Adipose tissue (tissue), 3 donors: ENCODE results near the gene IRF2BP1. TPM values are rescaled to one million over a fixed set of nuclear protein-coding genes. Genes with fewer than 3 reads are reported as not detected.

Experiments used
- H3K27ac ChIP-seq: one replicate; pipeline ENCODE4 v1.5.1; 2013; ENCODE audit warnings: low read depth, low read length
- WGBS, 3 donors: extraction: QIAGEN DNeasy Blood & Tissue Kit; methylation state at CpG; one replicate each; pipeline ENCODE4 v1.1.7; 2013; 5-methylcytosine and 5-hydroxymethylcytosine counted together
- polyA plus RNA-seq, 3 donors: library from polyadenylated mRNA; stranded (reverse); fragments of 200-250 nt; gene quantifications; one replicate each; pipeline ENCODE4 v1.2.3, GENCODE V29; 2013
- donor health status: healthy with polysubstance abuse.
- donor health status: Bipolar disorder and iron deficiency.
- donor health status: healthy.

The IRF2BP1 gene
- polyA plus RNA-seq = 10 to 100 TPM in 2 of 3 donors, 1 to 10 TPM in 1; 7.7 to 13.9 (median 10.0) TPM

- 1% methylated on average over 49 to 107 of the region's 107 CpGs for WGBS, 3 donors
- no peak within 1 kb of the TSS for H3K27ac ChIP-seq
Observed at GRCh38 chr19:45885556-45886426, at the start of gene IRF2BP1. TSS of gene IRF2BP1 (minus strand) at chr19:45886141. CDS start at chr19:45885774, 367 bp downstream.

- WGBS, 3 donors = 58 to 77% (median 73%) methylated on average over 19 of the region's 19 CpGs
- H3K27ac ChIP-seq = no peak overlapping the region
Observed at GRCh38 chr19:45935267-45935666, 49.3 kb upstream of the IRF2BP1 start.

GRCh38 chr19:45934551-45935230, 48.8 kb upstream of the IRF2BP1 start:
- 22 to 42% (median 36%) methylated on average over 19 of the region's 19 CpGs for WGBS, 3 donors
- H3K27ac ChIP-seq = no peak overlapping the region

- 67 to 70% (median 70%) methylated on average over 9 of the region's 9 CpGs for WGBS, 3 donors
- no peak overlapping the region for H3K27ac ChIP-seq
Observed at GRCh38 chr19:45933759-45934158, 47.8 kb upstream of the IRF2BP1 start.

GRCh38 chr19:45931055-45931454, 45.1 kb upstream of the IRF2BP1 start:
- no peak overlapping the region for H3K27ac ChIP-seq
- 64 to 67% (median 66%) methylated on average over 3 of the region's 3 CpGs for WGBS, 3 donors

GRCh38 chr19:45929247-45929646, 43.3 kb upstream of the IRF2BP1 start:
- no peak overlapping the region for H3K27ac ChIP-seq
- WGBS, 3 donors = 71 to 75% (median 74%) methylated on average over 2 of the region's 2 CpGs

GRCh38 chr19:45927565-45928261, 41.8 kb upstream of the IRF2BP1 start:
- H3K27ac ChIP-seq = no peak overlapping the region
- 8 to 10% (median 9%) methylated on average over 33 of the region's 33 CpGs for WGBS, 3 donors

GRCh38 chr19:45924891-45925447, 39.0 kb upstream of the IRF2BP1 start:
- WGBS, 3 donors = 67 to 76% (median 73%) methylated on average over 6 of the region's 6 CpGs
- H3K27ac ChIP-seq = no peak overlapping the region

GRCh38 chr19:45922281-45922680, 36.3 kb upstream of the IRF2BP1 start:
- WGBS, 3 donors = 56 to 71% (median 66%) methylated on average over 9 of the region's 9 CpGs
- no peak overlapping the region for H3K27ac ChIP-seq

- 54 to 68% (median 65%) methylated on average over 8 of the region's 8 CpGs for WGBS, 3 donors
- H3K27ac ChIP-seq = no peak overlapping the region
Observed at GRCh38 chr19:45920458-45920857, 34.5 kb upstream of the IRF2BP1 start.

- no peak overlapping the region for H3K27ac ChIP-seq
- 40 to 59% (median 49%) methylated on average over 7 of the region's 7 CpGs for WGBS, 3 donors
Observed at GRCh38 chr19:45919678-45920077, 33.7 kb upstream of the IRF2BP1 start.

GRCh38 chr19:45918721-45919120, 32.8 kb upstream of the IRF2BP1 start:
- H3K27ac ChIP-seq = no peak overlapping the region
- WGBS, 3 donors = 63 to 72% (median 65%) methylated on average over 4 of the region's 4 CpGs

GRCh38 chr19:45917421-45918091, 31.6 kb upstream of the IRF2BP1 start:
- WGBS, 3 donors = 53 to 70% (median 63%) methylated on average over 4 of the region's 4 CpGs
- H3K27ac ChIP-seq = no peak overlapping the region

GRCh38 chr19:45913874-45914830, 28.2 kb upstream of the IRF2BP1 start, which contains the start of gene NANOS2:
TSS of gene NANOS2 (minus strand) at chr19:45914778. CDS start at chr19:45914693, 85 bp downstream.
- no peak within 1 kb of the TSS for H3K27ac ChIP-seq
- 56 to 64% (median 62%) methylated on average over 44 of the region's 44 CpGs for WGBS, 3 donors

GRCh38 chr19:45911291-45911690, 25.4 kb upstream of the IRF2BP1 start:
- H3K27ac ChIP-seq = no peak overlapping the region
- 62 to 77% (median 69%) methylated on average over 8 of the region's 8 CpGs for WGBS, 3 donors

- no peak overlapping the region for H3K27ac ChIP-seq
- 66 to 78% (median 72%) methylated on average over 5 of the region's 5 CpGs for WGBS, 3 donors
Observed at GRCh38 chr19:45908956-45909355, 23.0 kb upstream of the IRF2BP1 start.

GRCh38 chr19:45906221-45906620, 20.3 kb upstream of the IRF2BP1 start:
- no peak overlapping the region for H3K27ac ChIP-seq
- WGBS, 3 donors = 81 to 90% (median 88%) methylated on average over 3 of the region's 3 CpGs
